Body of pancreas (tissue), 4 donors: ENCODE measurements around the gene CDR2L. TPM values are rescaled to one million over a fixed set of nuclear protein-coding genes. Genes with fewer than 3 reads are reported as not detected.

Experiments
- ATAC-seq: fragments of 150-250 bp; one replicate; pipeline ENCODE4 v1.9.1; 2016
- DNase-seq, 4 donors: peaks; one replicate each; pipeline ENCODE4 v3.0.0-alpha.2; 2019
- H3K27ac ChIP-seq, 4 donors: fragments of 200-600 bp; sonication (generic); 1 replicate in 3 of 4; 2 replicates in 1 of 4; pipeline versions ENCODE4 v1.5.1 to v1.6.1; 2016 to 2019; ENCODE audit warnings: mild to moderate bottlenecking in 1 of 4, mixed read lengths in 1 of 4, moderate library complexity in 1 of 4
- H3K27me3 ChIP-seq, 2 donors: fragments of 200-600 bp; sonication (generic); one replicate each; pipeline ENCODE4 v1.6.0; 2016; ENCODE audit warnings: mild to moderate bottlenecking in 1 of 2
- H3K36me3 ChIP-seq, 2 donors: fragments of 200-600 bp; sonication (generic); replicated peaks in 1 of 2; 2 replicates each; pipeline ENCODE4 v1.5.1; 2016; ENCODE audit warnings: low read depth in 2 of 2; ENCODE audit not compliant: insufficient read depth in 1 of 2
- H3K4me1 ChIP-seq: fragments of 200-600 bp; sonication (generic); one replicate; pipeline ENCODE4 v1.6.0; 2016
- H3K4me3 ChIP-seq, 2 donors: fragments of 200-600 bp; sonication (generic); 1 replicate in 1 of 2; 2 replicates in 1 of 2; pipeline ENCODE4 v1.5.1; 2016 to 2019
- H3K9me3 ChIP-seq, 3 donors: fragments of 200-600 bp; sonication (generic); 1 replicate in 2 of 3; 2 replicates in 1 of 3; pipeline ENCODE4 v1.5.1; 2016
- CTCF ChIP-seq, 7 experiments: fragments of 450-650 bp in 4 of 7; fragments of 200-600 bp in 3 of 7; sonication (generic) in 3 of 7; IDR thresholded peaks; one replicate each; pipeline ENCODE4 v1.5.1; 2016 to 2019; ENCODE audit warnings: antibody characterized with exemption in 7 of 7
- POLR2A ChIP-seq, 3 donors: fragments of 450-650 bp; IDR thresholded peaks; one replicate each; pipeline ENCODE4 v1.6.1; 2016; ENCODE audit warnings: antibody characterized with exemption in 3 of 3, mild to moderate bottlenecking in 2 of 3
- WGBS, 2 donors: methylation state at CpG; one replicate each; pipeline ENCODE4 v1.1.5; 2017; 5-methylcytosine and 5-hydroxymethylcytosine counted together
- intact Hi-C: fragments of 100-400 bp; cut with DNase I; formaldehyde crosslinking; loops from one replicate; pipeline ENCODE4 v1.15.1; 2023
- total RNA-seq, 2 donors: library from RNA; depleted of rRNA; stranded (reverse); fragments of >200 nt; gene quantifications; one replicate each; pipeline ENCODE4 v1.1.0, GENCODE V29; 2016

The CDR2L gene
- total RNA-seq, 2 donors from 2014 or later = 11.9 to 18.5 TPM

GRCh38 chr17:75046407-75047289 lies 59.2 kb downstream of the CDR2L start, which contains the start of the genes ATP5PD and KCTD2:
Gene ATP5PD, minus strand, starts transcription at chr17:75046969. Its CDS starts 4,319 bp downstream, at chr17:75042650.
Gene KCTD2, plus strand, starts transcription at chr17:75047225. Its CDS starts 26 bp downstream, at chr17:75047251.
- Histone ChIP-seq H3K36me3 (peaks cover 0 to 3% of the 10 kb centered on the region in 2 donors), H3K27ac (peak within 1 kb of the TSS; percentile 83 to 97 (median 94)), H3K4me1 (peaks cover 21% of the 10 kb centered on the region), H3K4me3 (peak within 1 kb of the TSS; percentile 62 to 92), H3K27me3 (no peaks in the 10 kb centered on the region), H3K9me3 (no peaks in the 10 kb centered on the region)
- DNase-seq = peak; percentile 95 to 97 (median 96)
- intact Hi-C loops = no loop called here
- TF ChIP-seq CTCF (IDR thresholded peaks at IDR 0.05) (no peak), POLR2A (IDR thresholded peaks at IDR 0.05) (peak; percentile 57 to 92 (median 87))
- WGBS, 2 donors = 0 to 1% methylated on average over 47 to 66 of the region's 72 CpGs
- peak; percentile 99 for ATAC-seq

- intact Hi-C loops = no loop called here
- Histone ChIP-seq H3K27me3 (no peaks in the 10 kb centered on the region), H3K4me1 (peaks cover 21% of the 10 kb centered on the region), H3K36me3 (no peaks in the 10 kb centered on the region), H3K27ac (peak overlapping the region; percentile 83 to 97 (median 94)), H3K4me3 (peak overlapping the region; percentile 44 to 67), H3K9me3 (no peaks in the 10 kb centered on the region)
- ATAC-seq = no peak
- WGBS, 2 donors = 0 to 1% methylated on average over 16 to 30 of the region's 38 CpGs
- DNase-seq = peak; percentile 27 to 49 (median 34)
- TF ChIP-seq POLR2A (IDR thresholded peaks at IDR 0.05) (no peak), CTCF (IDR thresholded peaks at IDR 0.05) (no peak)
Observed at GRCh38 chr17:75047398-75048098, 60.1 kb downstream of the CDR2L start.

- ATAC-seq (no peak), DNase-seq (peak; percentile 54 to 72 (median 68))
- peak overlapping the region in 3 of 4 donors; percentile 42 to 97 (median 93) for H3K27ac ChIP-seq
- WGBS, 2 donors = 12% methylated on average over 5 of the region's 5 CpGs
- H3K4me1 ChIP-seq = peaks cover 21% of the 10 kb centered on the region
- H3K27me3 ChIP-seq = no peaks in the 10 kb centered on the region
- H3K9me3 ChIP-seq = no peaks in the 10 kb centered on the region
- peaks cover 0 to 2% of the 10 kb centered on the region in 2 donors for H3K36me3 ChIP-seq
- TF ChIP-seq POLR2A (IDR thresholded peaks at IDR 0.05) (no peak), CTCF (IDR thresholded peaks at IDR 0.05) (no peak)
- H3K4me3 ChIP-seq = no peak overlapping the region
- intact Hi-C loops = no loop called here
Observed at GRCh38 chr17:75048249-75048878, 60.9 kb downstream of the CDR2L start.

GRCh38 chr17:75049057-75049456 lies 61.6 kb downstream of the CDR2L start:
- no peak for DNase-seq
- WGBS, 2 donors = 88% methylated on average over 5 of the region's 5 CpGs
- peak overlapping the region in 1 of 4 donors; percentile 97 for H3K27ac ChIP-seq

More at GRCh38 chr17:75049057-75049456, 61.6 kb downstream of the CDR2L start:
- Histone ChIP-seq H3K4me1 (peaks cover 21% of the 10 kb centered on the region), H3K36me3 (peaks cover 0 to 2% of the 10 kb centered on the region in 2 donors), H3K4me3 (no peak overlapping the region), H3K27me3 (no peaks in the 10 kb centered on the region), H3K9me3 (no peaks in the 10 kb centered on the region)
- intact Hi-C loops = no loop called here
- ATAC-seq = no peak
- TF ChIP-seq CTCF (IDR thresholded peaks at IDR 0.05) (no peak), POLR2A (IDR thresholded peaks at IDR 0.05) (no peak)
